ENCODE data around the gene MYL3. TPM values are rescaled to one million over a fixed set of nuclear protein-coding genes. Genes with fewer than 3 reads are reported as not detected.
"Not testable (repeated sequence)": the region's sequence is repeated elsewhere in the genome, so short reads cannot be mapped to it uniquely, and the experiment has no call there.

The MYL3 gene
- not detected in 2 replicates for total RNA-seq
- 4.9 TPM for total RNA-seq (2013)
- polyA plus RNA-seq, result not detected in 2 replicates
- polyA minus RNA-seq, result not detected in 2 replicates

GRCh38 chr3:46863261-46863782, at the start of gene MYL3:
Gene MYL3 (minus strand): TSS chr3:46863444. CDS start chr3:46863390, 54 bp downstream.
- Histone ChIP-seq H3K4me2 (replicated peaks; ENCODE audit: low read depth, low read length, poor library complexity, severe bottlenecking) (no peak within 1 kb of the TSS), H2AFZ (ENCODE audit: insufficient read depth, low read depth, low read length, poor library complexity, severe bottlenecking) (no peak within 1 kb of the TSS), H3K9ac (ENCODE audit: low read length) (no peak within 1 kb of the TSS), H3K9me3 (ENCODE audit: control extremely low read depth in 1 of 3, control insufficient read depth in 2 of 3, insufficient read depth in 1 of 3, low read length in 2 of 3) (no peaks in the 10 kb centered on the region), H3K4me1 (ENCODE audit: control insufficient read depth in 2 of 2, insufficient read depth in 2 of 2, low read length in 2 of 2) (no peaks in the 10 kb centered on the region), H3K27ac (ENCODE audit: low read length in 2 of 2) (no peak within 1 kb of the TSS), H3K27me3 (replicated peaks in 1 of 4; ENCODE audit: control extremely low read depth in 1 of 4, control insufficient read depth in 3 of 4, insufficient read depth in 4 of 4, low read length in 3 of 4) (peaks cover 0 to 9% (median 0%) of the 10 kb centered on the region in 4 experiments), H4K20me1 (ENCODE audit: control insufficient read depth, insufficient read depth, low read length, poor library complexity, severe bottlenecking) (no peaks in the 10 kb centered on the region), H3K79me2 (ENCODE audit: control insufficient read depth, insufficient read depth, low read length) (no peaks in the 10 kb centered on the region), H3K4me3 (ENCODE audit: control extremely low read depth in 1 of 5, extremely low read depth in 1 of 5, insufficient read depth in 1 of 5, low read depth in 2 of 5, low read length in 4 of 5) (no peak within 1 kb of the TSS), H3K36me3 (replicated peaks in 1 of 2; ENCODE audit: control extremely low read depth in 1 of 2, control insufficient read depth in 1 of 2, extremely low read depth in 1 of 2, insufficient read depth in 2 of 2, low read length in 1 of 2) (no peaks in the 10 kb centered on the region)
- ChIA-PET CTCF (interaction anchor here (1.0 to 2.2 kb wide), 4 partner anchors 18 to 460 kb away, joined by 3 to 7 read pairs (median 3); no protein-coding TSS in a partner anchor), POLR2A (no interaction called here)
- Mint-ChIP-seq H3K4me3 (no peak within 1 kb of the TSS), H3K27ac (no peak within 1 kb of the TSS), H3K27me3 (peaks cover 10% of the 10 kb centered on the region), H3K4me1 (no peaks in the 10 kb centered on the region), H3K9me3 (ENCODE audit: insufficient read depth) (no peaks in the 10 kb centered on the region)
- TF ChIP-seq CTCF (IDR thresholded peaks at IDR 0.05), result no peak
- no peak for TF ChIP-seq EZH2 (IDR thresholded peaks at IDR 0.05; ENCODE audit: borderline replicate concordance, insufficient read depth, low read depth, low read length, poor library complexity, severe bottlenecking)
- 100% methylated on average over 1 of the region's 7 CpGs for WGBS (ENCODE audit: insufficient coverage)
- ATAC-seq (ENCODE audit: low read depth), result no peak
- intact Hi-C loops (cut with micrococcal nuclease), result no loop called here
- no peak for DNase-seq

GRCh38 chr3:46912986-46913385, 49.7 kb upstream of the MYL3 start:
- Histone ChIP-seq H3K36me3 (replicated peaks in 1 of 2; ENCODE audit: control extremely low read depth in 1 of 2, control insufficient read depth in 1 of 2, extremely low read depth in 1 of 2, insufficient read depth in 2 of 2, low read length in 1 of 2) (peaks cover 2 to 15% of the 10 kb centered on the region in 2 experiments), H3K27me3 (replicated peaks in 1 of 4; ENCODE audit: control extremely low read depth in 1 of 4, control insufficient read depth in 3 of 4, insufficient read depth in 4 of 4, low read length in 3 of 4) (no peaks in the 10 kb centered on the region), H3K9ac (ENCODE audit: low read length) (no peak overlapping the region), H3K4me2 (replicated peaks; ENCODE audit: low read depth, low read length, poor library complexity, severe bottlenecking) (no peak overlapping the region), H4K20me1 (ENCODE audit: control insufficient read depth, insufficient read depth, low read length, poor library complexity, severe bottlenecking) (peaks cover 9% of the 10 kb centered on the region), H3K79me2 (ENCODE audit: control insufficient read depth, insufficient read depth, low read length) (no peaks in the 10 kb centered on the region), H3K4me3 (ENCODE audit: control extremely low read depth in 1 of 5, extremely low read depth in 1 of 5, insufficient read depth in 1 of 5, low read depth in 2 of 5, low read length in 4 of 5) (no peak overlapping the region), H2AFZ (ENCODE audit: insufficient read depth, low read depth, low read length, poor library complexity, severe bottlenecking) (no peak overlapping the region), H3K4me1 (ENCODE audit: control insufficient read depth in 2 of 2, insufficient read depth in 2 of 2, low read length in 2 of 2) (peaks cover 9 to 12% of the 10 kb centered on the region in 2 donors), H3K27ac (ENCODE audit: low read length in 2 of 2) (no peak overlapping the region), H3K9me3 (ENCODE audit: control extremely low read depth in 1 of 3, control insufficient read depth in 2 of 3, insufficient read depth in 1 of 3, low read length in 2 of 3) (peaks cover 0 to 3% (median 1%) of the 10 kb centered on the region in 3 donors)
- no peak for ATAC-seq (ENCODE audit: low read depth)
- no peak for DNase-seq
- TF ChIP-seq EZH2 (IDR thresholded peaks at IDR 0.05; ENCODE audit: borderline replicate concordance, insufficient read depth, low read depth, low read length, poor library complexity, severe bottlenecking) (no peak), CTCF (IDR thresholded peaks at IDR 0.05) (no peak)
- no peaks in the 10 kb centered on the region for H3K27me3 Mint-ChIP-seq
- ChIA-PET CTCF (interaction anchor here (1.7 to 2.8 kb wide), 3 partner anchors 10 to 85 kb away, joined by 4 to 14 read pairs (median 11); no protein-coding TSS in a partner anchor), POLR2A (no interaction called here)
- no CpG with 5 or more reads among the region's 3 CpGs for WGBS (ENCODE audit: insufficient coverage)
- H3K4me1 Mint-ChIP-seq, result peaks cover 7% of the 10 kb centered on the region
- no peak overlapping the region for H3K27ac Mint-ChIP-seq
- intact Hi-C loops (cut with micrococcal nuclease), result no loop called here
- no peak overlapping the region for H3K4me3 Mint-ChIP-seq
- peaks cover 3% of the 10 kb centered on the region for H3K9me3 Mint-ChIP-seq (ENCODE audit: insufficient read depth)

GRCh38 chr3:46910914-46911313, 47.7 kb upstream of the MYL3 start:
- H3K9me3 Mint-ChIP-seq (ENCODE audit: insufficient read depth); H3K4me1 Mint-ChIP-seq; H3K4me3 ChIP-seq (ENCODE audit: control extremely low read depth in 1 of 5, extremely low read depth in 1 of 5, insufficient read depth in 1 of 5, low read depth in 2 of 5, low read length in 4 of 5); H3K9me3 ChIP-seq (ENCODE audit: control extremely low read depth in 1 of 3, control insufficient read depth in 2 of 3, insufficient read depth in 1 of 3, low read length in 2 of 3); H3K9ac ChIP-seq (ENCODE audit: low read length); DNase-seq; H3K27ac ChIP-seq (ENCODE audit: low read length in 2 of 2); H3K27ac Mint-ChIP-seq; H2AFZ ChIP-seq (ENCODE audit: insufficient read depth, low read depth, low read length, poor library complexity, severe bottlenecking); H3K4me2 ChIP-seq (replicated peaks; ENCODE audit: low read depth, low read length, poor library complexity, severe bottlenecking); H3K36me3 ChIP-seq (replicated peaks in 1 of 2; ENCODE audit: control extremely low read depth in 1 of 2, control insufficient read depth in 1 of 2, extremely low read depth in 1 of 2, insufficient read depth in 2 of 2, low read length in 1 of 2); H3K4me3 Mint-ChIP-seq; H3K79me2 ChIP-seq (ENCODE audit: control insufficient read depth, insufficient read depth, low read length); H4K20me1 ChIP-seq (ENCODE audit: control insufficient read depth, insufficient read depth, low read length, poor library complexity, severe bottlenecking); ATAC-seq (ENCODE audit: low read depth); intact Hi-C loops (cut with micrococcal nuclease); H3K27me3 Mint-ChIP-seq; POLR2A ChIA-PET; H3K27me3 ChIP-seq (replicated peaks in 1 of 4; ENCODE audit: control extremely low read depth in 1 of 4, control insufficient read depth in 3 of 4, insufficient read depth in 4 of 4, low read length in 3 of 4): not testable (repeated sequence)
- peaks cover 9 to 12% of the 10 kb centered on the region in 2 donors for H3K4me1 ChIP-seq (ENCODE audit: control insufficient read depth in 2 of 2, insufficient read depth in 2 of 2, low read length in 2 of 2)
- CTCF ChIA-PET, result interaction anchor here (0.6 to 1.4 kb wide), 3 partner anchors 39 to 63 kb away, joined by 3 to 4 read pairs (median 3); no protein-coding TSS in a partner anchor
- WGBS (ENCODE audit: insufficient coverage), result 87% methylated on average over 7 of the region's 10 CpGs
